Measurements from ENCODE around the gene COL4A2. TPM values are rescaled to one million over a fixed set of nuclear protein-coding genes. Genes with fewer than 3 reads are reported as not detected.

The COL4A2 gene
- total RNA-seq, 1 experiment from 2014 or later: 66.0 TPM

GRCh38 chr13:110400786-110401533 lies 93.9 kb downstream of the COL4A2 start:
- no peak overlapping the region for H3K27ac Mint-ChIP-seq (ENCODE audit: low read depth, unreplicated experiment)
- peaks cover 43% of the 10 kb centered on the region for H3K4me1 Mint-ChIP-seq (ENCODE audit: insufficient read depth, unreplicated experiment)
- ChIA-PET POLR2A (interaction anchor here (0.6 to 1.6 kb wide), 3 partner anchors 9 to 94 kb away, joined by 3 to 5 read pairs (median 4); partner anchors contain the start of genes COL4A1 and COL4A2), CTCF (interaction anchor here (0.5 to 1.7 kb wide), 3 partner anchors 11 to 177 kb away, joined by 3 to 6 read pairs (median 3); no protein-coding TSS in a partner anchor)
- TF ChIP-seq CTCF (IDR thresholded peaks at IDR 0.05; ENCODE audit: unreplicated experiment): no peak
- BruUV-seq (replicated peaks): no TSS peak
- H3K4me3 Mint-ChIP-seq (ENCODE audit: unreplicated experiment): no peak overlapping the region
- no peaks in the 10 kb centered on the region for H3K36me3 Mint-ChIP-seq (ENCODE audit: insufficient read depth, unreplicated experiment)
- intact Hi-C loops (cut with micrococcal nuclease): no loop called here
- H3K9me3 Mint-ChIP-seq (ENCODE audit: unreplicated experiment): no peaks in the 10 kb centered on the region
- H3K27me3 Mint-ChIP-seq (ENCODE audit: insufficient read depth, unreplicated experiment): no peaks in the 10 kb centered on the region
- no peak for DNase-seq (ENCODE audit: unreplicated experiment)

GRCh38 chr13:110402299-110403069 lies 95.4 kb downstream of the COL4A2 start:
- Mint-ChIP-seq H3K4me3 (ENCODE audit: unreplicated experiment) (no peak overlapping the region), H3K27me3 (ENCODE audit: insufficient read depth, unreplicated experiment) (no peaks in the 10 kb centered on the region), H3K4me1 (ENCODE audit: insufficient read depth, unreplicated experiment) (peaks cover 29% of the 10 kb centered on the region), H3K27ac (ENCODE audit: low read depth, unreplicated experiment) (no peak overlapping the region), H3K36me3 (ENCODE audit: insufficient read depth, unreplicated experiment) (no peaks in the 10 kb centered on the region), H3K9me3 (ENCODE audit: unreplicated experiment) (no peaks in the 10 kb centered on the region)
- ChIA-PET POLR2A (no interaction called here), CTCF (no interaction called here)
- intact Hi-C loops (cut with micrococcal nuclease): no loop called here
- DNase-seq (ENCODE audit: unreplicated experiment): no peak
- no TSS peak for BruUV-seq (replicated peaks)
- TF ChIP-seq CTCF (IDR thresholded peaks at IDR 0.05; ENCODE audit: unreplicated experiment): no peak

GRCh38 chr13:110403315-110403714 lies 96.2 kb downstream of the COL4A2 start:
- H3K36me3 Mint-ChIP-seq (ENCODE audit: insufficient read depth, unreplicated experiment): no peaks in the 10 kb centered on the region
- BruUV-seq (replicated peaks): no TSS peak
- no peak for TF ChIP-seq CTCF (IDR thresholded peaks at IDR 0.05; ENCODE audit: unreplicated experiment)

GRCh38 chr13:110403721-110404120 lies 96.6 kb downstream of the COL4A2 start:
- H3K4me3 Mint-ChIP-seq (ENCODE audit: unreplicated experiment): no peak overlapping the region
- CTCF ChIA-PET: interaction anchor here (0.7 to 0.9 kb wide), 3 partner anchors 88 to 182 kb away, joined by 3 to 4 read pairs (median 3); no protein-coding TSS in a partner anchor
- BruUV-seq (replicated peaks): no TSS peak
- H3K4me1 Mint-ChIP-seq (ENCODE audit: insufficient read depth, unreplicated experiment): peaks cover 24% of the 10 kb centered on the region
- POLR2A ChIA-PET: no interaction called here
- H3K36me3 Mint-ChIP-seq (ENCODE audit: insufficient read depth, unreplicated experiment): no peaks in the 10 kb centered on the region
- no peak overlapping the region for H3K27ac Mint-ChIP-seq (ENCODE audit: low read depth, unreplicated experiment)
- H3K9me3 Mint-ChIP-seq (ENCODE audit: unreplicated experiment): no peaks in the 10 kb centered on the region
- DNase-seq (ENCODE audit: unreplicated experiment): no peak
- no peaks in the 10 kb centered on the region for H3K27me3 Mint-ChIP-seq (ENCODE audit: insufficient read depth, unreplicated experiment)
- intact Hi-C loops (cut with micrococcal nuclease): no loop called here
- no peak for TF ChIP-seq CTCF (IDR thresholded peaks at IDR 0.05; ENCODE audit: unreplicated experiment)

More at GRCh38 chr13:110403315-110403714, 96.2 kb downstream of the COL4A2 start:
- H3K4me1 Mint-ChIP-seq (ENCODE audit: insufficient read depth, unreplicated experiment): peaks cover 28% of the 10 kb centered on the region
- H3K9me3 Mint-ChIP-seq (ENCODE audit: unreplicated experiment): no peaks in the 10 kb centered on the region
- H3K4me3 Mint-ChIP-seq (ENCODE audit: unreplicated experiment): no peak overlapping the region
- DNase-seq (ENCODE audit: unreplicated experiment): no peak
- ChIA-PET POLR2A (no interaction called here), CTCF (interaction anchor here (0.7 to 0.9 kb wide), 3 partner anchors 88 to 182 kb away, joined by 3 to 4 read pairs (median 3); no protein-coding TSS in a partner anchor)
- intact Hi-C loops (cut with micrococcal nuclease): no loop called here
- no peaks in the 10 kb centered on the region for H3K27me3 Mint-ChIP-seq (ENCODE audit: insufficient read depth, unreplicated experiment)
- H3K27ac Mint-ChIP-seq (ENCODE audit: low read depth, unreplicated experiment): no peak overlapping the region
